Uterus (tissue), 4 donors: ENCODE measurements around the gene EPS8L1. TPM values are rescaled to one million over a fixed set of nuclear protein-coding genes. Genes with fewer than 3 reads are reported as not detected.

Experiments
- DNase-seq, 2 donors: peaks; one replicate each; pipeline ENCODE4 v3.0.0-alpha.2; 2019 to 2020
- H3K27ac ChIP-seq, 2 donors: fragments of 200-600 bp; sonication (generic); 1 replicate in 1 of 2; 2 replicates in 1 of 2; pipeline ENCODE4 v1.5.1; 2016 to 2018
- H3K27me3 ChIP-seq, 2 donors: fragments of 200-600 bp; sonication (generic); one replicate each; pipeline ENCODE4 v1.5.1; 2018 to 2019; ENCODE audit warnings: control low read depth in 1 of 2
- H3K36me3 ChIP-seq, 2 donors: fragments of 200-600 bp; sonication (generic); one replicate each; pipeline ENCODE4 v1.5.1; 2019; ENCODE audit warnings: control low read depth in 1 of 2
- H3K4me1 ChIP-seq, 2 donors: fragments of 200-600 bp; sonication (generic); one replicate each; pipeline ENCODE4 v1.5.1; 2018 to 2019; ENCODE audit warnings: control low read depth in 1 of 2
- H3K4me3 ChIP-seq, 2 donors: fragments of 200-600 bp; sonication (generic); 1 replicate in 1 of 2; 2 replicates in 1 of 2; pipeline ENCODE4 v1.5.1; 2018 to 2019; ENCODE audit warnings: mild to moderate bottlenecking in 1 of 2
- H3K9me3 ChIP-seq, 2 donors: fragments of 200-600 bp; sonication (generic); one replicate each; pipeline ENCODE4 v1.5.1; 2019; ENCODE audit warnings: control low read depth in 1 of 2
- CTCF ChIP-seq, 4 experiments: fragments of 200-600 bp in 2 of 4; fragments of 450-650 bp in 2 of 4; sonication (generic) in 2 of 4; IDR thresholded peaks; one replicate each; pipeline ENCODE4 v1.5.1; 2016 to 2019; ENCODE audit warnings: antibody characterized with exemption in 4 of 4, mild to moderate bottlenecking in 2 of 4, moderate library complexity in 1 of 4
- POLR2A ChIP-seq, 2 donors: fragments of 450-650 bp; IDR thresholded peaks; one replicate each; pipeline ENCODE4 v1.6.1; 2016; ENCODE audit warnings: antibody characterized with exemption in 2 of 2, mild to moderate bottlenecking in 1 of 2, moderate library complexity in 1 of 2
- intact Hi-C: fragments of 100-400 bp; cut with DNase I; formaldehyde crosslinking; loops from one replicate; pipeline ENCODE4 v1.15.1; 2023; ENCODE audit warnings: low total_unique reads
- total RNA-seq, 4 donors: library from RNA; depleted of rRNA in 3 of 4; stranded (reverse); fragments of >200 nt in 3 of 4; gene quantifications; one replicate each; pipeline versions ENCODE4 v1.1.0 to v1.2.4, GENCODE V29; 2014 to 2023
- donor health status: DM: yes; HTN: yes; CAD: no.

EPS8L1 gene
- total RNA-seq, 4 donors from 2014 or later, result 4.2 to 22.4 (median 5.6) TPM; not detected in 1

GRCh38 chr19:55088021-55088451 is 12.4 kb downstream of the EPS8L1 start:
- Histone ChIP-seq H3K27me3 (peaks cover 0 to 13% of the 10 kb centered on the region in 2 donors), H3K4me3 (no peak overlapping the region), H3K4me1 (peaks cover 0 to 9% of the 10 kb centered on the region in 2 donors), H3K27ac (peak overlapping the region; percentile 6 to 41), H3K9me3 (no peaks in the 10 kb centered on the region), H3K36me3 (no peaks in the 10 kb centered on the region)
- TF ChIP-seq CTCF (IDR thresholded peaks at IDR 0.05), result no peak
- TF ChIP-seq POLR2A (IDR thresholded peaks at IDR 0.05), result no peak
- DNase-seq, result no peak
- intact Hi-C loops, result loop anchor here (10.0 kb wide), 1 partner anchor 1757 kb away; the partner anchor contains the start of genes PEG3 and ZIM2

DNA sequence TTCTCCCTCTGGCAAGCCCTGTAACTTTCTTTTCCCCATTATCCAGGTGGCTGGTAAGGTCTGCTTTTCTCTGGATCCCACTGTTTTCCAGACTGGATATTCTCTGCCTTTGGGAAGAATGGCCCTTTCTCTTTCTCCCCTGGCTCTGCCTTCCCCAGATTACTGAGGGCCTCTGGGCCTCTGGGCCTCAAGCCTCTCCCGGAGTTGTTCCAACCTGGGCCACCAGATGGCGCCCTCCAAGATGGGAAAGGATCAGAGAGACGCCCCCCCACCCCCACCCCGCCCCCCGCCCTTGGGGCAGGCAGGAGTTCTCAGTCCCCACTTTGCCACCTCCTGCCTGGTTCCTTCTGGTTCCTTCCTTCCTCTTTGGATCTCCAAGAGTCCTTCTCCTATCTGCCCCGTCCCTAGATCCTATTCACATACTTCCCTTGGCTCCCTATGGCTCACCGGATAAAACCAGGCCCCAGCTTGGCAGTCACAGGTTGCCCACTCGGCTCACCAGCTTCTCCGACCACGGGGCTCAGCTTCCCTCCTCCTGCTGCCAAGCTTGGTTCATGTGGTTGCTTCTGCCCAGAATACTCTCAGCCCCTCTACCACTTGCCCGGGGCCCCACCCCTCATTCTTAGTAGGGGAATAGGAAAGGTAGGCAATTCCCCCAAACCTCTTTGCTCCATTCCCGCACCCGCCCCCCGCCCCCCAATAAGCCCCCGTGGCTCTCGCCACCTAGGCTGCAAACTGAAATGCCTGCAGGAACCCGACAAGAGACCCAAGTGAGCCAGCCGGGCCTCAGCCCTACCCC is 13.1 kb downstream of the EPS8L1 start:
- H3K9me3 ChIP-seq, result no peaks in the 10 kb centered on the region
- peaks cover 0 to 7% of the 10 kb centered on the region in 2 donors for H3K27me3 ChIP-seq
- intact Hi-C loops, result loop anchor here (10.0 kb wide), 1 partner anchor 1756 kb away; the partner anchor contains the start of genes PEG3 and ZIM2
- DNase-seq, result peak; percentile 79 to 82
- H3K36me3 ChIP-seq, result no peaks in the 10 kb centered on the region
- H3K4me3 ChIP-seq, result no peak overlapping the region
- H3K4me1 ChIP-seq, result peaks cover 0 to 9% of the 10 kb centered on the region in 2 donors
- H3K27ac ChIP-seq, result peak overlapping the region in 1 of 2 donors; percentile 41
- TF ChIP-seq CTCF (IDR thresholded peaks at IDR 0.05) (peak; percentile 42 to 89 (median 73)), POLR2A (IDR thresholded peaks at IDR 0.05) (no peak)

DNA sequence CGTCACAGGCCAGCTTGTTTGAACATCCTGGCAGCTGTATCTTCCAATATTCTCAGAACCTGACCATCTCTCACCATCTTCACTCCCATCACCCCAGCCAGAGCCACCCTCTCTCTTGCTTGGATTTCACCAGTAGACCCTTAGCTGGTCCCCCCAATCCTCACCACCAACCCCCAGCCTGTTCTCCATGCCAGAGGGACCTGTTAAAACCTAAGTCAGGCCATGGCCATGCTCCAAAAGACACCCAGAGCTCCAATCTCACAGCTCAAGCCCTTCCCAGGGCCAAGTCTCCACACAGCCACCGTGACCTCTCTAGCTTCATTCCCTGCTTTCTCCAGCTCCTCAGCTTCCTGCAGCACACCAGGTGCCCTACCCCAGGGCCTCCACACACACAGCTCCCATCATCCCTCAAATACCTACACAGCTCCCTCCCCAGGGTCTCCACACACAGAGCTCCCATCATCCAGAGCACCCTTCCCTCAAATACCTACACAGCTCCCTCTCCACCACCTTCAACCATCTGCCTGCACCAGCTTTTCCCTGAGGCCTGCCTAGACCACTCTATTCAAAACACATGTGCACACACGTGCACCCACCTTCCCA is 13.8 kb downstream of the EPS8L1 start:
- peaks cover 0 to 9% of the 10 kb centered on the region in 2 donors for H3K4me1 ChIP-seq
- intact Hi-C loops, result loop anchor here (10.0 kb wide), 1 partner anchor 1755 kb away; the partner anchor contains the start of genes PEG3 and ZIM2
- H3K9me3 ChIP-seq, result no peaks in the 10 kb centered on the region
- no peak overlapping the region for H3K4me3 ChIP-seq
- TF ChIP-seq CTCF (IDR thresholded peaks at IDR 0.05) (no peak), POLR2A (IDR thresholded peaks at IDR 0.05) (no peak)
- no peaks in the 10 kb centered on the region for H3K36me3 ChIP-seq
- H3K27me3 ChIP-seq, result peaks cover 0 to under 1% of the 10 kb centered on the region in 2 donors
- H3K27ac ChIP-seq, result no peak overlapping the region
- no peak for DNase-seq

- no peak for DNase-seq
- Histone ChIP-seq H3K4me1 (peaks cover 0 to 9% of the 10 kb centered on the region in 2 donors), H3K9me3 (no peaks in the 10 kb centered on the region), H3K36me3 (no peaks in the 10 kb centered on the region), H3K4me3 (no peak overlapping the region), H3K27me3 (no peaks in the 10 kb centered on the region), H3K27ac (no peak overlapping the region)
- intact Hi-C loops, result no loop called here
- no peak for TF ChIP-seq CTCF (IDR thresholded peaks at IDR 0.05)
- no peak for TF ChIP-seq POLR2A (IDR thresholded peaks at IDR 0.05)
Observed at GRCh38 chr19:55090564-55090963, 14.9 kb downstream of the EPS8L1 start.
